ENCODE results near the gene RXRA. TPM values are rescaled to one million over a fixed set of nuclear protein-coding genes. Genes with fewer than 3 reads are reported as not detected.

The RXRA gene
- total and polyA plus RNA-seq, 9 donors: 19.0 to 44.4 (median 32.0) TPM

DNA sequence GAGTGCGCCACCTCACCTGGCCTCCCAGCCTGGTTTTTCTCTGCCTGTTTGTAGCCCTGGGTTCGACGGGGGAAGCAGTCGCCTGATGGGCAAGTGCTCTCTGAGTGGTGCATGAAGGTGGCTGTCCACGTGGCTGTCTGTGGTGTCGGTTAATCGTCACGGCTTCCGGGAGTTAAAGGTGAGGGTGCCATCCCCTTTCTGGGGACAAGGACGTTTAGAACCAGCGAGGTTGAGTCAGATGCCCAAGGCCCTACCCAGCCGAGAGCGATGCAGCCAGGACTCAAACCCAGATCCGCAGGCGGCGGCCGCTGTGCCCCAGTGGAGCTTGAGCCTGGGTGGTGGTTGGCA lies 47.7 kb downstream of the RXRA start:
- H3K4me3 ChIP-seq (ENCODE audit: low read length): no peak overlapping the region
- H3K9me3 ChIP-seq (replicated peaks; ENCODE audit: control insufficient read depth, low read depth, low read length): no peaks in the 10 kb centered on the region
- no peaks in the 10 kb centered on the region for H3K36me3 ChIP-seq (ENCODE audit: control insufficient read depth, insufficient read depth, low read length)
- H3K27me3 ChIP-seq (ENCODE audit: control insufficient read depth, insufficient read depth, low read length): no peaks in the 10 kb centered on the region
- H3K27ac ChIP-seq (ENCODE audit: low read length): peak overlapping the region; percentile 91
- H3K4me1 ChIP-seq (ENCODE audit: control insufficient read depth, insufficient read depth, low read length): peaks cover 86% of the 10 kb centered on the region
- 88% methylated on average over 17 of the region's 17 CpGs for WGBS (ENCODE audit: insufficient coverage)
- no peak for DNase-seq

GRCh38 chr9:134374301-134375010 lies 48.2 kb downstream of the RXRA start:
- no peak overlapping the region for H3K4me3 ChIP-seq (ENCODE audit: low read length)
- DNase-seq: peak; percentile 49
- no peaks in the 10 kb centered on the region for H3K9me3 ChIP-seq (replicated peaks; ENCODE audit: control insufficient read depth, low read depth, low read length)
- H3K27me3 ChIP-seq (ENCODE audit: control insufficient read depth, insufficient read depth, low read length): no peaks in the 10 kb centered on the region
- WGBS (ENCODE audit: insufficient coverage): 75% methylated on average over 11 of the region's 21 CpGs
- H3K27ac ChIP-seq (ENCODE audit: low read length): peak overlapping the region; percentile 91
- peaks cover 88% of the 10 kb centered on the region for H3K4me1 ChIP-seq (ENCODE audit: control insufficient read depth, insufficient read depth, low read length)
- H3K36me3 ChIP-seq (ENCODE audit: control insufficient read depth, insufficient read depth, low read length): no peaks in the 10 kb centered on the region

DNA sequence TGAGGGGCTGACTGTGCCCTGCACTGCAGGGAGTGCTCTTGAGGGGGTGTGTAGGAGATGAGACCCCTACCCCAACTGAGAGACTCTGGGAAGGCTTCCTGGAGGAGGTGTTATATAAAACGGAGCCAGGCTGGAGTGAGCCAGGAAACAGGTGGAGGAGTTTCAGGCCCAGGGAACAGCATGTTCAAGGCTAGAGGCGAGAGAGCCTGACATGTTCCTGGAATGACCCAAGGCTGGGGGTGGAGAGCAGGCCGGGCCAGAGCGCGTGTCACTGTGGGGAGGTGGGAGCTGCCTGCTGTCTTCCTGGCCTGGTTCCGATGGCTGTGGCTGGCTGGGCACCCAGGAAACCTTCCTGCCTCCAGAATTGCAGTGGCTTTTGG lies 48.7 kb downstream of the RXRA start:
- whole genome bisulfite sequencing (ENCODE audit: insufficient coverage): 20% methylated on average over 6 of the region's 6 CpGs
- Histone ChIP-seq H3K4me1 (ENCODE audit: control insufficient read depth, insufficient read depth, low read length) (peaks cover 88% of the 10 kb centered on the region), H3K27ac (ENCODE audit: low read length) (peak overlapping the region; percentile 91), H3K4me3 (ENCODE audit: low read length) (no peak overlapping the region), H3K27me3 (ENCODE audit: control insufficient read depth, insufficient read depth, low read length) (no peaks in the 10 kb centered on the region), H3K36me3 (ENCODE audit: control insufficient read depth, insufficient read depth, low read length) (no peaks in the 10 kb centered on the region), H3K9me3 (replicated peaks; ENCODE audit: control insufficient read depth, low read depth, low read length) (no peaks in the 10 kb centered on the region)
- peak; percentile 68 for DNase-seq

GRCh38 chr9:134375430-134376385 lies 49.5 kb downstream of the RXRA start:
- Histone ChIP-seq H3K9me3 (replicated peaks; ENCODE audit: control insufficient read depth, low read depth, low read length) (no peaks in the 10 kb centered on the region), H3K4me3 (ENCODE audit: low read length) (no peak overlapping the region), H3K27me3 (ENCODE audit: control insufficient read depth, insufficient read depth, low read length) (no peaks in the 10 kb centered on the region), H3K27ac (ENCODE audit: low read length) (peak overlapping the region; percentile 91), H3K4me1 (ENCODE audit: control insufficient read depth, insufficient read depth, low read length) (peaks cover 88% of the 10 kb centered on the region), H3K36me3 (ENCODE audit: control insufficient read depth, insufficient read depth, low read length) (no peaks in the 10 kb centered on the region)
- WGBS (ENCODE audit: insufficient coverage): 18% methylated on average over 17 of the region's 38 CpGs
- DNase-seq: peak; percentile 81

DNA sequence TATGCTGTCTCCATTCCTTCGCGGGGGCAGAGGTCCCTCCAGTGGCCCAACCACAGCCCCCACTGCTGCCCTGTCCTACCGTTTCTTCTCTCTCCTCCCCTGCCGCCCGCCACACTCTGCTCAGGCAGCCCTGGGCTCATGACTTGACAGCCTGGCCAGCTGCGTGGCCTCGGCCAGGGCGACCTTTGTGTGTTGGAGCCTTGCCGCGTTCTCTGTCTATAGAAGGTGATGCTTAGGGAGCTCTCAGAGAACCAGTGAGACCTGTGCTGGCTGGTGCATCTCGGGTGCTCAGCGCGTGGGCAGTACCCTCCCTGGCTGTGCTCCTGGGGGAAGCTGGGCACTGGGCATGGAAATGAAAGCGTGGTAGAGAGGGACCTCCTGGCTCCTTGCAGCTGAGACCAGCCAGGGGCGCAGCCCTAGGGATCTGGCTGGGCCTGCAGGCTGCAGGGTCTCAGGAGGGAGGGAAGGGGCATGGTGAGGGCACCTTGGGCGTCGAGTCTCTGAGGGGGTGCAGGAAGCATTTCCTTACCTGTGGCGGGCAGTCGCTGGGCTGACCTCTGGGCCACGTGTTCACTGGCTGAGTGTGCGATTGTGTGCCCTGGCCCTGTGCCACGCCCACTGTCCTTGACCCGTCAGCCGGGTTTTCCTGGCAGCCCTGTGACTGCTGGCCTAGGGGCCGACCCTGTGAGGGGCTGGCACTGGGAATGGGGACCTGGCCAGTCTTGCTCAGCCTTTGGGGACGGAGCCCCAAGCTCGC lies 50.3 kb downstream of the RXRA start:
- H3K4me3 ChIP-seq (ENCODE audit: low read length): no peak overlapping the region
- no peaks in the 10 kb centered on the region for H3K36me3 ChIP-seq (ENCODE audit: control insufficient read depth, insufficient read depth, low read length)
- H3K27ac ChIP-seq (ENCODE audit: low read length): peak overlapping the region; percentile 21
- 69% methylated on average over 25 of the region's 27 CpGs for WGBS (ENCODE audit: insufficient coverage)
- H3K4me1 ChIP-seq (ENCODE audit: control insufficient read depth, insufficient read depth, low read length): peaks cover 90% of the 10 kb centered on the region
- H3K9me3 ChIP-seq (replicated peaks; ENCODE audit: control insufficient read depth, low read depth, low read length): no peaks in the 10 kb centered on the region
- no peaks in the 10 kb centered on the region for H3K27me3 ChIP-seq (ENCODE audit: control insufficient read depth, insufficient read depth, low read length)
- no peak for DNase-seq

GRCh38 chr9:134377143-134377484 lies 50.9 kb downstream of the RXRA start:
- Histone ChIP-seq H3K4me1 (ENCODE audit: control insufficient read depth, insufficient read depth, low read length) (peaks cover 95% of the 10 kb centered on the region), H3K27ac (ENCODE audit: low read length) (no peak overlapping the region), H3K36me3 (ENCODE audit: control insufficient read depth, insufficient read depth, low read length) (no peaks in the 10 kb centered on the region), H3K9me3 (replicated peaks; ENCODE audit: control insufficient read depth, low read depth, low read length) (no peaks in the 10 kb centered on the region), H3K27me3 (ENCODE audit: control insufficient read depth, insufficient read depth, low read length) (no peaks in the 10 kb centered on the region), H3K4me3 (ENCODE audit: low read length) (no peak overlapping the region)
- 77% methylated on average over 7 of the region's 8 CpGs for WGBS (ENCODE audit: insufficient coverage)
- DNase-seq: no peak

GRCh38 chr9:134377976-134378375 lies 51.7 kb downstream of the RXRA start:
- H3K27ac ChIP-seq (ENCODE audit: low read length): no peak overlapping the region
- WGBS (ENCODE audit: insufficient coverage): 67% methylated on average over 17 of the region's 17 CpGs
- H3K9me3 ChIP-seq (replicated peaks; ENCODE audit: control insufficient read depth, low read depth, low read length): no peaks in the 10 kb centered on the region
- H3K4me3 ChIP-seq (ENCODE audit: low read length): no peak overlapping the region
- no peak for DNase-seq
- H3K27me3 ChIP-seq (ENCODE audit: control insufficient read depth, insufficient read depth, low read length): no peaks in the 10 kb centered on the region
- H3K4me1 ChIP-seq (ENCODE audit: control insufficient read depth, insufficient read depth, low read length): peaks cover 98% of the 10 kb centered on the region
- no peaks in the 10 kb centered on the region for H3K36me3 ChIP-seq (ENCODE audit: control insufficient read depth, insufficient read depth, low read length)

GRCh38 chr9:134378901-134379338 lies 52.7 kb downstream of the RXRA start:
- H3K27ac ChIP-seq (ENCODE audit: low read length): peak overlapping the region; percentile 55
- peaks cover 98% of the 10 kb centered on the region for H3K4me1 ChIP-seq (ENCODE audit: control insufficient read depth, insufficient read depth, low read length)
- H3K36me3 ChIP-seq (ENCODE audit: control insufficient read depth, insufficient read depth, low read length): no peaks in the 10 kb centered on the region
- no peak overlapping the region for H3K4me3 ChIP-seq (ENCODE audit: low read length)
- no peaks in the 10 kb centered on the region for H3K27me3 ChIP-seq (ENCODE audit: control insufficient read depth, insufficient read depth, low read length)
- WGBS (ENCODE audit: insufficient coverage): 30% methylated on average over 8 of the region's 11 CpGs
- H3K9me3 ChIP-seq (replicated peaks; ENCODE audit: control insufficient read depth, low read depth, low read length): no peaks in the 10 kb centered on the region
- peak; percentile 71 for DNase-seq

DNA sequence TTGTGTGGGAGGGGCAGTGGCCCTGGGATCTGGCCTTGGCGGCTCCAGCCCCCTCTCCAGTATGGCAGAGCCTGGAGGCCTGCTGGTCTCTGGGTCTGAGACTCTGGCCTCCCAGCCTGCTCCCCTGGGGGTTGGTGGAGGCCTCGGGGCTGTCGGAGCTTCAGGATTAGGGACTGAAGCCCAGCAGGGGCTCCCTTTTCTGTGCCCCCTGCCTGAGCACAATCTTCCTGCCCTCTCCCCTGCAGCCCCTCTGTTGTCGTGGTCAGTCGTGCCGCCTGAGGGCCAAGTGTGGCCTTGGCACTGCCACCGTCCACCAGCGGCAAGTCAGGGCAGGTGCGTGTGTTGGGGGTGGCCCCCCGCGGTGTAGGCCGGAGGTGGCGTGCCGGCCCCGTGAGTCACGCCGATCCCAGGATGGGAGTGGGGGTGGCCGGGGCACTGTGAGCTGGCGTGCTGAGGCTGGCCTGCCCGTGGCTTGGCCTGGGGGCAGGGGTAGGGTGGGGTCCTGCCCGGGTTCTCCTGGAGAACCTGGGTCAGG lies 53.6 kb downstream of the RXRA start:
- no peak for DNase-seq
- Histone ChIP-seq H3K27me3 (ENCODE audit: control insufficient read depth, insufficient read depth, low read length) (no peaks in the 10 kb centered on the region), H3K36me3 (ENCODE audit: control insufficient read depth, insufficient read depth, low read length) (no peaks in the 10 kb centered on the region), H3K27ac (ENCODE audit: low read length) (no peak overlapping the region), H3K4me1 (ENCODE audit: control insufficient read depth, insufficient read depth, low read length) (peaks cover 94% of the 10 kb centered on the region), H3K4me3 (ENCODE audit: low read length) (no peak overlapping the region), H3K9me3 (replicated peaks; ENCODE audit: control insufficient read depth, low read depth, low read length) (no peaks in the 10 kb centered on the region)
- 88% methylated on average over 16 of the region's 21 CpGs for WGBS (ENCODE audit: insufficient coverage)
